ENCODE measurements around the gene WDR64. TPM values are rescaled to one million over a fixed set of nuclear protein-coding genes. Genes with fewer than 3 reads are reported as not detected.

The WDR64 gene
- total and polyA plus RNA-seq, 2 of the 13 experiments (the other 11 are each of a cell fraction or from before 2014, with no cell fraction given) = not detected

GRCh38 chr1:241782396-241782795 lies 130.3 kb downstream of the WDR64 start:
- FAIRE-seq (no peak), DNase-seq (ENCODE audit: low spot score) (no peak), ATAC-seq (no peak)
- BruUV-seq (replicated peaks) = no TSS peak
- 4% methylated on average over 4 of the region's 4 CpGs for WGBS (ENCODE audit: low lambda C conversion rate)
- CTCF ChIA-PET (ENCODE audit: low intra/inter-chr PET ratio, low total read pairs) = no interaction called here
- no peak for TF ChIP-seq ZNF747 (CRISPR knock-in tag; IDR thresholded peaks at IDR 0.05; ENCODE audit: borderline replicate concordance)
- TF ChIP-seq TMF1 (CRISPR knock-in tag; IDR thresholded peaks at IDR 0.05; ENCODE audit: low read depth) = no peak
- TF ChIP-seq CBX1 (IDR thresholded peaks at IDR 0.05; ENCODE audit: low read depth) = no peak
- no peak for TF ChIP-seq ZBTB34 (CRISPR knock-in tag; IDR thresholded peaks at IDR 0.05)
- no peaks in the 10 kb centered on the region for H3K9me3 ChIP-seq (ENCODE audit: low read length)
- no peaks in the 10 kb centered on the region for H3K4me1 ChIP-seq (ENCODE audit: insufficient read depth, low read length)
- POLR2A ChIA-PET = no interaction called here
- no peak overlapping the region for H2AFZ ChIP-seq (ENCODE audit: low read length)
- intact Hi-C loops (cut with micrococcal nuclease; ENCODE audit: unreplicated experiment) (no loop called here), in situ Hi-C loops (cut with HindIII; ENCODE audit: extremely low pct_ligation_motif_present, low pct_unique_long_range_greater_than_20kb) (no loop called here)
- H4K20me1 ChIP-seq (ENCODE audit: insufficient read depth, low read length) = no peaks in the 10 kb centered on the region
- H3K9ac ChIP-seq (ENCODE audit: insufficient read depth, low read depth, low read length) = no peak overlapping the region
- H3K27ac ChIP-seq (ENCODE audit: extremely low read length, insufficient read depth, low read length) = no peak overlapping the region
- H3K4me2 ChIP-seq (ENCODE audit: low read depth, low read length) = no peak overlapping the region
- H3K36me3 ChIP-seq (replicated peaks in 1 of 2; ENCODE audit: control insufficient read depth in 1 of 2, insufficient read depth in 2 of 2, low read length in 2 of 2) = no peaks in the 10 kb centered on the region
- no peaks in the 10 kb centered on the region for H3K79me2 ChIP-seq (ENCODE audit: insufficient read depth, low read length)
- H3K27me3 ChIP-seq (ENCODE audit: control insufficient read depth in 1 of 2, insufficient read depth in 2 of 2, low read length in 2 of 2) = no peaks in the 10 kb centered on the region; a peak in 1 of 5 replicates
- no peak overlapping the region for H3K4me3 ChIP-seq (replicated peaks in 1 of 3; ENCODE audit: insufficient read depth in 1 of 3, low read depth in 2 of 3, low read length in 3 of 3)

- no peak for FAIRE-seq
- POLR2A ChIA-PET = no interaction called here
- no peaks in the 10 kb centered on the region for H3K4me1 ChIP-seq (ENCODE audit: insufficient read depth, low read length)
- TF ChIP-seq ZNF749 (CRISPR knock-in tag; IDR thresholded peaks at IDR 0.05; ENCODE audit: borderline replicate concordance) (no peak), ZNF512B (CRISPR knock-in tag; IDR thresholded peaks at IDR 0.05; ENCODE audit: borderline replicate concordance) (no peak), ZBTB20 (CRISPR knock-in tag; IDR thresholded peaks at IDR 0.05; ENCODE audit: borderline replicate concordance, low read depth) (no peak), HDAC2 (CRISPR knock-in tag; IDR thresholded peaks at IDR 0.05) (no peak), ZNF124 (CRISPR knock-in tag; IDR thresholded peaks at IDR 0.05) (no peak), ZNF615 (CRISPR knock-in tag; IDR thresholded peaks at IDR 0.05; ENCODE audit: borderline replicate concordance) (no peak), ZSCAN5A (CRISPR knock-in tag; IDR thresholded peaks at IDR 0.05; ENCODE audit: borderline replicate concordance) (no peak), ZSCAN22 (CRISPR knock-in tag; IDR thresholded peaks at IDR 0.05) (no peak), TARDBP (CRISPR knock-in tag; IDR thresholded peaks at IDR 0.05) (no peak), FOSL1 (CRISPR knock-in tag; IDR thresholded peaks at IDR 0.05; ENCODE audit: borderline replicate concordance) (no peak), KLF6 (CRISPR knock-in tag; IDR thresholded peaks at IDR 0.05) (no peak)
These were observed 135.6 kb downstream of the WDR64 start for GRCh38 chr1:241787691-241788090.

More at GRCh38 chr1:241787691-241788090, 135.6 kb downstream of the WDR64 start:
- no peak overlapping the region for H3K27ac ChIP-seq (ENCODE audit: extremely low read length, insufficient read depth, low read length)
- H3K9ac ChIP-seq (ENCODE audit: insufficient read depth, low read depth, low read length) = no peak overlapping the region
- intact Hi-C loops (cut with micrococcal nuclease; ENCODE audit: unreplicated experiment) = no loop called here
- BruUV-seq (replicated peaks) = no TSS peak
- H3K36me3 ChIP-seq (replicated peaks in 1 of 2; ENCODE audit: control insufficient read depth in 1 of 2, insufficient read depth in 2 of 2, low read length in 2 of 2) = no peaks in the 10 kb centered on the region
- H2AFZ ChIP-seq (ENCODE audit: low read length) = no peak overlapping the region
- no peak for ATAC-seq
- H3K27me3 ChIP-seq (ENCODE audit: control insufficient read depth in 1 of 2, insufficient read depth in 2 of 2, low read length in 2 of 2) = no peaks in the 10 kb centered on the region
- H3K9me3 ChIP-seq (ENCODE audit: low read length) = no peaks in the 10 kb centered on the region
- H3K4me3 ChIP-seq (replicated peaks in 1 of 3; ENCODE audit: insufficient read depth in 1 of 3, low read depth in 2 of 3, low read length in 3 of 3) = no peak overlapping the region
- CTCF ChIA-PET (ENCODE audit: low intra/inter-chr PET ratio, low total read pairs) = no interaction called here
- in situ Hi-C loops (cut with HindIII; ENCODE audit: extremely low pct_ligation_motif_present, low pct_unique_long_range_greater_than_20kb) = no loop called here
- 45% methylated on average over 4 of the region's 4 CpGs for WGBS (ENCODE audit: low lambda C conversion rate)
- no peaks in the 10 kb centered on the region for H4K20me1 ChIP-seq (ENCODE audit: insufficient read depth, low read length)
- H3K4me2 ChIP-seq (ENCODE audit: low read depth, low read length) = no peak overlapping the region
- DNase-seq (ENCODE audit: low spot score) = no peak
- no peaks in the 10 kb centered on the region for H3K79me2 ChIP-seq (ENCODE audit: insufficient read depth, low read length)
